Measurements from ENCODE around the gene HOXD12.

The HOXD12 gene

GRCh38 chr2:176130957-176131847 lies 31.6 kb downstream of the HOXD12 start:
- DNase-seq (ENCODE audit: low read depth, low spot score) = no peak

GRCh38 chr2:176131848-176132158 lies 32.2 kb downstream of the HOXD12 start:
- DNase-seq (ENCODE audit: low read depth, low spot score) = no peak

GRCh38 chr2:176132205-176133171 lies 32.9 kb downstream of the HOXD12 start:
- DNase-seq (ENCODE audit: low read depth, low spot score) = peak; percentile 23

- DNase-seq (ENCODE audit: low read depth, low spot score) = no peak
Observed at GRCh38 chr2:176133389-176133788, 33.8 kb downstream of the HOXD12 start.

GRCh38 chr2:176134035-176134434 lies 34.4 kb downstream of the HOXD12 start:
- no peak for DNase-seq (ENCODE audit: low read depth, low spot score)

- DNase-seq (ENCODE audit: low read depth, low spot score) = no peak
Observed at GRCh38 chr2:176135035-176135440, 35.4 kb downstream of the HOXD12 start.

- no peak for DNase-seq (ENCODE audit: low read depth, low spot score)
Observed at GRCh38 chr2:176136374-176137251, 37.0 kb downstream of the HOXD12 start.

GRCh38 chr2:176137252-176137580 lies 37.6 kb downstream of the HOXD12 start:
- DNase-seq (ENCODE audit: low read depth, low spot score) = no peak

- DNase-seq (ENCODE audit: low read depth, low spot score) = no peak
Observed at GRCh38 chr2:176137906-176138305, 38.3 kb downstream of the HOXD12 start.

GRCh38 chr2:176138526-176138922 lies 38.9 kb downstream of the HOXD12 start:
- DNase-seq (ENCODE audit: low read depth, low spot score) = no peak

GRCh38 chr2:176138923-176139660 lies 39.5 kb downstream of the HOXD12 start:
- no peak for DNase-seq (ENCODE audit: low read depth, low spot score)

- no peak for DNase-seq (ENCODE audit: low read depth, low spot score)
Observed at GRCh38 chr2:176139661-176140512, 40.3 kb downstream of the HOXD12 start.

- DNase-seq (ENCODE audit: low read depth, low spot score) = peak; percentile 73
Observed at GRCh38 chr2:176140513-176141317, 41.1 kb downstream of the HOXD12 start.

- no peak for DNase-seq (ENCODE audit: low read depth, low spot score)
Observed at GRCh38 chr2:176142281-176142680, 42.7 kb downstream of the HOXD12 start.

GRCh38 chr2:176145085-176145969 lies 45.7 kb downstream of the HOXD12 start:
- DNase-seq (ENCODE audit: low read depth, low spot score) = no peak

GRCh38 chr2:176146101-176146500 lies 46.5 kb downstream of the HOXD12 start:
- DNase-seq (ENCODE audit: low read depth, low spot score) = no peak

GRCh38 chr2:176146645-176147044 lies 47.0 kb downstream of the HOXD12 start:
- no peak for DNase-seq (ENCODE audit: low read depth, low spot score)

GRCh38 chr2:176147210-176147799 lies 47.7 kb downstream of the HOXD12 start:
- no peak for DNase-seq (ENCODE audit: low read depth, low spot score)

Measured in astrocyte of the hippocampus (primary cell).